SIG-M5 treated with dmso at 0.1 percent for 504 hours (cell line): ENCODE results near the gene CNDP1.

ENCODE experiments used
- DNase-seq: peaks from one replicate; lab custom pipeline; 2025; ENCODE audit not compliant: unreplicated experiment; lab: John Stamatoyannopoulos, UW

CNDP1 gene

GRCh38 chr18:74506448-74507084 is 27.7 kb upstream of the CNDP1 start:
- no peak for DNase-seq

- DNase-seq, result no peak
Measured at GRCh38 chr18:74507097-74507881, 27.0 kb upstream of the CNDP1 start.

- no peak for DNase-seq
Measured at GRCh38 chr18:74507927-74508326, 26.4 kb upstream of the CNDP1 start.

- no peak for DNase-seq
Measured at GRCh38 chr18:74508366-74508765, 25.9 kb upstream of the CNDP1 start.

GRCh38 chr18:74508821-74509225 is 25.5 kb upstream of the CNDP1 start:
- no peak for DNase-seq

GRCh38 chr18:74509856-74510769 is 24.2 kb upstream of the CNDP1 start:
- no peak for DNase-seq

GRCh38 chr18:74510770-74511095 is 23.6 kb upstream of the CNDP1 start:
- DNase-seq, result no peak

GRCh38 chr18:74511823-74512222 is 22.5 kb upstream of the CNDP1 start:
- DNase-seq, result no peak

GRCh38 chr18:74512321-74513053 is 21.8 kb upstream of the CNDP1 start:
- DNase-seq, result no peak

GRCh38 chr18:74513149-74513882 is 21.0 kb upstream of the CNDP1 start:
- no peak for DNase-seq

- DNase-seq, result no peak
Measured at GRCh38 chr18:74513883-74514205, 20.5 kb upstream of the CNDP1 start.

- no peak for DNase-seq
Measured at GRCh38 chr18:74514860-74515495, 19.3 kb upstream of the CNDP1 start.

- no peak for DNase-seq
Measured at GRCh38 chr18:74515620-74516231, 18.6 kb upstream of the CNDP1 start.

GRCh38 chr18:74516271-74517235 is 17.7 kb upstream of the CNDP1 start:
- DNase-seq, result no peak

- no peak for DNase-seq
Measured at GRCh38 chr18:74517236-74517630, 17.1 kb upstream of the CNDP1 start.

- DNase-seq, result no peak
Measured at GRCh38 chr18:74518456-74519295, 15.6 kb upstream of the CNDP1 start.

- no peak for DNase-seq
Measured at GRCh38 chr18:74519320-74520095, 14.8 kb upstream of the CNDP1 start.
